Lower leg skin (tissue), 3 donors: ENCODE results near the gene SPATS1.

ENCODE experiments used
- CTCF ChIP-seq, 3 donors: fragments of 450-650 bp; IDR thresholded peaks; one replicate each; pipeline ENCODE4 v1.5.1; 2016; ENCODE audit warnings: antibody characterized with exemption in 3 of 3, mild to moderate bottlenecking in 3 of 3, moderate library complexity in 2 of 3
- POLR2A ChIP-seq, 2 donors: fragments of 450-650 bp; IDR thresholded peaks; one replicate each; pipeline ENCODE4 v1.6.1; 2016 to 2017; ENCODE audit warnings: antibody characterized with exemption in 2 of 2, mild to moderate bottlenecking in 1 of 2, moderate library complexity in 1 of 2

GRCh38 chr6:44312901-44313788, 29.3 kb upstream of the SPATS1 start, which contains the start of gene AARS2:
- no peak for TF ChIP-seq POLR2A (IDR thresholded peaks at IDR 0.05)
- TF ChIP-seq CTCF (IDR thresholded peaks at IDR 0.05), result peak in 1 of 3 donors; percentile 79
